Sigmoid colon (tissue), 4 donors: ENCODE results near the gene BRD4.

ENCODE experiments used
- CTCF ChIP-seq, 4 experiments: fragments of 450-650 bp in 3 of 4; fragments of 200-600 bp in 1 of 4; IDR thresholded peaks; one replicate each; pipeline ENCODE4 v1.5.1; 2016 to 2019; ENCODE audit warnings: antibody characterized with exemption in 4 of 4, mild to moderate bottlenecking in 3 of 4, moderate library complexity in 2 of 4
- EP300 ChIP-seq, 4 donors: sonication (generic); formaldehyde crosslinking; IDR thresholded peaks; one replicate each; pipeline ENCODE4 v1.6.1; 2017; ENCODE audit warnings: antibody characterized with exemption in 4 of 4
- POLR2A ChIP-seq, 2 donors: fragments of 450-650 bp; IDR thresholded peaks; one replicate each; pipeline ENCODE4 v1.6.1; 2016; ENCODE audit warnings: antibody characterized with exemption in 2 of 2, mild to moderate bottlenecking in 2 of 2, moderate library complexity in 2 of 2

- TF ChIP-seq CTCF (IDR thresholded peaks at IDR 0.05) (no peak), POLR2A (IDR thresholded peaks at IDR 0.05) (no peak), EP300 (IDR thresholded peaks at IDR 0.05) (no peak)
Measured at GRCh38 chr19:15286688-15287365, 45.5 kb downstream of the BRD4 start.
